HG03280 (cell line): Measurements from ENCODE around the gene CCL3.
A peak's percentile ranks its signal among the peaks of the same experiment; 100 is the strongest.
"Not testable (repeated sequence)": the region's sequence is repeated elsewhere in the genome, so short reads cannot be mapped to it uniquely, and the experiment has no call there.

Experiments used
- ATAC-seq: cut with Tn5 transposase; IDR thresholded peaks from one replicate; pipeline ENCODE4 v1.9.1; 2021; ENCODE audit warnings: mild to moderate bottlenecking, moderate library complexity; ENCODE audit not compliant: unreplicated experiment

CCL3 gene

DNA sequence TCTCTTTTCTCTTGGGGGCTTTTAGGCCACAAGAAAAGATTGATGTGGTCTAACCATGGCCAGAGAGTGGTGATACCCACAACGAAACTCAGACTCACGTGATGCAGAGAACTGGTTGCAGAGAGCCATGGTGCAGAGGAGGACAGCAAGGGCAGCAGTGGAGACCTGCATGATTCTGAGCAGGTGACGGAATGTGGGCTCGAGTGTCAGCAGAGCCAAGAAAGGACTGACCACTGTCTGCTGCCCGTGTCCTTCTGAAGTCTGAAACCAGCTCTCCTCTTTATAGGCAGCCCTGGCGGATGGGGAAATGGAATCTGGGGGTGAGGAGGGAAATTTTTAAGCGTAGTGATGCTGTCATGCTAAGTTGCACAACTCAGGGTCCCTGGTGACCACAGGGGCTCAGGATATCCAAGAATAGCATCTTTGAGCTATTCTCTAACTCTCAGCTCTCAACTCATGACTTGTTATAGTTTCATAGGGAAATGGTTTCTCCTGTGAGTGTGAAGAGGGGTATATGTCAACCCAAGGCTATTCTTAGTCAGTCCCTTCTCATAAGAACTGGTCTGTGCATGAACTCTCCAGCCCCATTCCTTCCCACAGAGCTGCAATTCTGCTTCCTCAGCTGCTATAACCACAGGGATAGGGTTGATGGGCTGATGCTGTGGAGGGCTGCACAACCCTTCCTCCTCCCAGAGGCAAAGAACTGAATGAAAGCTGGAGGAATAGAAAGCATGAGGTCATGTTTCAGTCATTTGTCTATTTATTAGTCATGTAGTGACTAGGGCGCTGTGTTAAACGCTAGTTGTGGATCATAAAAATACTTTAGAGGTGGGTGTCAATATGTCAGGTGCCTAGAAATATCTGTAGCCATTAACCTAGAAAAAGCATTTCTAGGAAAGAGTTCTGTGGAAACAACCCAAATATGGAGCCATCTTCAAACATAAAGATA lies at the start of gene CCL3:
Gene CCL3 (minus strand): TSS at position 256 of the 949 bp plus-strand sequence. CDS start 85 bp downstream, at position 171.
- ATAC-seq = peak; percentile 67

- ATAC-seq = no peak
These were observed 46.5 kb upstream of the CCL3 start for GRCh38 chr17:36136439-36136838.

GRCh38 chr17:36136036-36136435 lies 46.1 kb upstream of the CCL3 start:
- ATAC-seq = no peak

DNA sequence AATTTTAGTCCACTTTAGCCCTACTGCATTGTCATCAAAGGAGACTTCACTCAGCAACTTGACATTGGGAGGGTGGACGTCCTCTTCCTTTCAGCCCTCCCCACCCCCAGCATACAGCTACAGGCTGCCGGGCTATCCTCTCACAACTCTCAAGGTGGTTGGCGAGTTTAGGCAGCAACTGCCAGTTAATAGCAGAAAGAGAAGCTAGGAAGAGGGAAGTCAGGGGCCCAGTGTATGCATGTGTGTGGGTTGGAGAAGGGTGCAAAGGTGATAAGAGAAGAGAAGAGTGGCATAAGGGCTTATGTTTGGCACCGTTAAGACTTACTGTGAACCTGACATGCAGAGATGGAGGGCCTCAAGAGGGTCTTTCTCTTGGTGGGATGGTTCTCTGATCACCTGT lies 45.5 kb upstream of the CCL3 start:
- ATAC-seq = no peak

DNA sequence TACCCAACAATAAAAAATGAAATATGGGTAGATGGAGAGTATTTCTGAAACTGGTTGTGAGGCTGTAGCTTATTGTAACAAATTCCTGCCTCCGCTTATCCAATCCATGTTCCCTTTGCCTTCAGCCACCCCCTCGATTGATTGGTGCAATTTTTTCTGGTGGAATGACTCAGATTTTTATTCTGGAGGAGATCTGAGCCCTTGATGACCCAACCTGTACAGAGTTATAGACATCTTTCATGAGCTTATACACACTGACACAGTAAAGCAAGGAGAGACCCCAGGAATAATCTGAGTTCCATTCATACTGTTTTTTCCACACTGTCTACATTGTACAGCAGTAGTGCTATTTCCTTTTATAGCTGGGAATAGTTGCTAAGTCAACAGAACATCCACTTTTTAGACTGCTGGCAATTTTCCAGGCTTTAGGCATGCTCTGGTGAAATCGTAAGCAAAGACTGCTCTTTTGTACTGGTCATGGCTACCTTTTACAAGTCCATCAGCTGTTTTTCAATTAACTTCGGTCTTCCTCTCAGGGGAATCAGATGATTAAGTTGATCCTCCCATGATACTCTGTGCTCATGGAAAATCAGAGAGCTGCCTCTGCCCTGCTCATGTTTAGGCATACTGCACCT lies 43.8 kb upstream of the CCL3 start:
- no peak for ATAC-seq

DNA sequence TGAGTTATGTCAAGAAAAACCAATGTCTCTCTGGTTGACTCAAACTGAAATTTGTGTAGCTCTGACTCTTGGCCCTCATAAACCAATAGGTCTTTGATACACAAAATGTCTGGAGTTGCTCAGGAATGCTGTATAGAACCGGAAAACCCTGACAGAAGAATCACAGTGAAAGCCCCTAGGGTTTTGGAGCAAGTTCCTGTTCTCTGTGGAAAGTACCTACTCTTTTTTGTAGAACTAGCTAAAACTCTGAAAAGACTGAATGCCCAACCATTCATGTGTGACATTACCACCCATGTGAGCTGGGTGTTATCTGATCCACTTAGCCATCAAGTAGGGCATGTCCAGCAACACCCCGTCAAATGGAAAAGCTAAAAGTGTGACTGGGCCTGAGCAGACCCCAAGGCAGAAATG lies 42.5 kb upstream of the CCL3 start:
- ATAC-seq = no peak

DNA sequence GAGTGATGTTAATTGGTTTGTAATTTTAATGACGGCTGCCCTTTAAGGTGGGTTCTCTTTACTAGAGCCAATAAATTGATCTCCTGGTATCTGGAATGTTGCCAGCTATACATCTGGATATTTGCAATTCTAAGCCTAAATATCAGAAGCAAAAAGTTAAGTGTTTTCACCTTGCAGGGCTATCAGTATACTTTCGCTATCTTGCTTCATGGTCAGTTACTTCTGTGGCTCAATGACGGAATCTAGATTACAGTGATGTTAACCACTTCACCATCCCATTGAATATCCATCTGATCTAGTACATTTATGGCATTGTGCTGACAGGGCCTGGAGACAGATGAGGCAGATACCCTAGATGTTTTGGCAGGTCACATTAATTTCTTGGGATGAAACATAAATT lies 42.0 kb upstream of the CCL3 start:
- ATAC-seq = no peak

GRCh38 chr17:36131421-36131820 lies 41.5 kb upstream of the CCL3 start:
- no peak for ATAC-seq

DNA sequence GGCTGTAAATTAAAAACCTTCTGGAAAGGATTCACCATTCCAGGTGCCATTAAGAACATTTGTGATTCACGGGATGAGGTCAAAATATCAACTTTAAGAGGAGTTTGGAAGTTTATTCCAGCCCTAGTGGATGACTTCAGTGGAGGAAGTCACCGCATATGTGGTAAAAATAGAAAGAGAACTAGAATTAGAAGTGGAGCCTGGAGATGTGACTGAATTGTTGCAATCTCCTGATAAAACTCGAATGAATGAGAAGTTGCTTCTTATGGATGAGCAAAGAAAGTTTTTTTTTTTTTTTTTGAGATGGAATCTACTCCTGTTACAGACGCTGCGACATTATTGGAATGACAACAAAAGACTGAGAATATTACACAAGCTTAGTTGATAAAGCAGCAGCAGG lies 40.4 kb upstream of the CCL3 start:
- ATAC-seq = no peak

GRCh38 chr17:36129616-36130015 lies 39.7 kb upstream of the CCL3 start:
- ATAC-seq = no peak

DNA sequence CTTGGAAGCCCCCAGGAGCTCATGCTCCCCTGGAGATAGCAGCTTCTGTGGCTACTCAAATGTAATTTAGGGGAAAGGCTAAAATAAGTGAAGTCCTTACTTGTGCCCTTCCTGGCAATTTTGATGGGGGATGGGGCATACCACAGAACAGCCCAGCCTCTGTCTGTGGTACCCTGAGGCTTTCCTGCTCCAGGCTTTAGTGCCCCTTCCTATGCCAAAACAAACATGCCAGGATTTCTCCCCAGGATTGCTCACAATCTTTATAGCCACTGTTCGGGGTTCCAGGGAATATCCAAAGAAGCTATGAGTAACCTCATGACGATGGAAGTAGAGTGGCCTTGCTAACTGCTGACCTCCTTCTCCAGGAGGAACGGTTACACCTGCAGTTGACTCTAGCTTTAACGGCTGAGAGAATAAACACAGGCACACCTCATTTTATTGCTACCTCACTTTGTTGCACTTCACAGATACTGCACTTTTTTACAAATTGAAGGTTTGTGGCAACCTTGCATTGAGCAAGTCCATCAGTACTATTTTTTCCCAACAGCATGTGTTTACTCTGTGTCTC lies 38.6 kb upstream of the CCL3 start:
- ATAC-seq = no peak

DNA sequence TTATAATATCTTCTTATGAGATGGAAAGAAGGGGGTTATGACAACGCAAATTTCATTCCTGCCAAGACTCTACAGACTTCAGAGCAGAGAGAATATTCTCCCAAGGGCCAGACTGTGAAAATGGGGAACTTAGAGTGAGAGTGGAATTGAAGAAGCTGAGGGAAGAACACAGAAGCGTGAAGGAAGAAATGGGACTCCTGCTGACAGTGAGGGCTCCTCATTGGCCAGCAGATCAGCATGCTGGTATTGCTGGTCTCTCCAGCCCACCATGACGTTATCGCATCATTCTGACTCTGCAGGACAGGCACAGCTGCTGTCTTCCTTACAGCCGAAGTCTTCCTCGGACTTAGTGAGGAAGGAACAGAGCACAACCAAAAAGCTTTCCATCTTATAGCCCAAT lies 38.0 kb upstream of the CCL3 start:
- ATAC-seq = no peak

GRCh38 chr17:36127199-36127893 lies 37.4 kb upstream of the CCL3 start:
- peak; percentile 71 for ATAC-seq

- ATAC-seq = no peak
These were observed 35.2 kb upstream of the CCL3 start for GRCh38 chr17:36124879-36125824.

DNA sequence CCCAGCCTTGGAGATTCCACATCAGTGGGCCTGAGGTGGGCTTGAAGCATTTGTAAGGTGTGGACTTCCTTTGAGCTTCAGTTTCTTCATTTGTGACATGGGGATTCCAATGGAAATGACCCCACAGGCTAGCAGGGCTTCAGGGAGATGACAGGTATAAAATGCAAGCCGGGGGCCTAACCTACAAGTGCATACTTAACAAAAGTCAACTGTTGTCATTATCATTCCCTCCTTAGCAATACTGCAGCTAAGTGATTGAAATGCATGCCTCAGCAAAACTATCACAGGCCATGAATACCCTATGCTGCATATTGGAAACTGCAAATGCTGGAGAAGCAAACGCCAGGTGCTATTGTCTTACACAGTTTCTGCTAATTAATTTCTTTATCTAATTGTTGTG lies 33.5 kb upstream of the CCL3 start:
- no peak for ATAC-seq

GRCh38 chr17:36121099-36121498 lies 31.2 kb upstream of the CCL3 start:
- not testable (repeated sequence) for ATAC-seq

DNA sequence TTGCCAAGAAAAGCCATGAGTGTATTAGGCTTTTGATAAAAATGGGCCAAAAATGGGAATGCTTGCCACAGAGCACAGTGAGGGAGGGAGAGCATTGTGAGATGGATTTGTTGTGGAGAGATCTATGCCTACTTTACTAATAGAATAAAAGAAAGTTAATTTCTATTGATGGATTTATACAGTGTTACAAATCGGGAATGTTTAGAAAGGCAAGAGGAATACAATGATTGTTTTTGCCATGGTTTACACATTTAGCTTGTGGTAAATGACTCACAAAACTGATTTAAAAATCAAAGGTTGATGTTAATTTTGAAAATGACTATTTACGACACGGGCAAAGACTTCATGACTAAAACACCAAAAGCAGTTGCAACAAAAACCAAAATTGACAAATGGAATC lies 30.3 kb upstream of the CCL3 start:
- ATAC-seq = no peak

- no peak for ATAC-seq
These were observed 28.8 kb upstream of the CCL3 start for GRCh38 chr17:36118477-36119353.
